LNCAP (cell line): ENCODE data around the gene IMPG2.

Source experiments
- CTCF ChIP-seq: fragments of 450-650 bp; IDR thresholded peaks from 2 replicates; pipeline ENCODE4 v1.5.1; 2017; ENCODE audit warnings: mild to moderate bottlenecking

Gene IMPG2

GRCh38 chr3:101288294-101288693 lies 32.1 kb downstream of the IMPG2 start:
- TF ChIP-seq CTCF, result no peak

GRCh38 chr3:101284757-101285156 lies 35.6 kb downstream of the IMPG2 start:
- no peak for TF ChIP-seq CTCF

GRCh38 chr3:101281521-101282030 lies 38.8 kb downstream of the IMPG2 start:
- no peak for TF ChIP-seq CTCF

GRCh38 chr3:101279765-101280385 lies 40.5 kb downstream of the IMPG2 start:
- no peak for TF ChIP-seq CTCF

GRCh38 chr3:101279162-101279561 lies 41.2 kb downstream of the IMPG2 start:
- TF ChIP-seq CTCF, result no peak

- no peak for TF ChIP-seq CTCF
Measured at GRCh38 chr3:101278727-101279126, 41.6 kb downstream of the IMPG2 start.

GRCh38 chr3:101273608-101274007 lies 46.8 kb downstream of the IMPG2 start:
- no peak for TF ChIP-seq CTCF

GRCh38 chr3:101273156-101273555 lies 47.2 kb downstream of the IMPG2 start:
- TF ChIP-seq CTCF, result no peak
